H9 (cell line): ENCODE data around the gene CDK9. TPM values are rescaled to one million over a fixed set of nuclear protein-coding genes. Genes with fewer than 3 reads are reported as not detected.

Source experiments
- DNase-seq: peaks from one replicate; pipeline ENCODE4 v3.0.0-alpha.2; 2017
- H2AFZ ChIP-seq: one replicate; pipeline ENCODE4 v1.6.1; 2013; ENCODE audit warnings: mild to moderate bottlenecking, low read length, control low read depth, moderate library complexity
- H2AK5ac ChIP-seq: 2 replicates; pipeline ENCODE4 v1.6.1; 2013; ENCODE audit warnings: low read length, control low read depth, mixed read lengths; ENCODE audit not compliant: insufficient read length
- H2BK120ac ChIP-seq: one replicate; pipeline ENCODE4 v1.6.1; 2013; ENCODE audit warnings: low read depth, mild to moderate bottlenecking, low read length, control low read depth, inconsistent platforms; ENCODE audit not compliant: poor library complexity, severe bottlenecking
- H2BK12ac ChIP-seq: 2 replicates; pipeline ENCODE4 v1.6.1; 2013; ENCODE audit warnings: low read length, control low read depth, mixed read lengths, low read depth; ENCODE audit not compliant: insufficient read length
- H2BK15ac ChIP-seq: 2 replicates; pipeline ENCODE4 v1.6.1; 2013; ENCODE audit warnings: low read depth, low read length, control low read depth
- H2BK20ac ChIP-seq: one replicate; pipeline ENCODE4 v1.6.1; 2013; ENCODE audit warnings: low read depth, mild to moderate bottlenecking, low read length, control low read depth, inconsistent platforms; ENCODE audit not compliant: poor library complexity, severe bottlenecking
- H2BK5ac ChIP-seq: 2 replicates; pipeline ENCODE4 v1.6.1; 2013; ENCODE audit warnings: low read length, control low read depth, mixed read lengths; ENCODE audit not compliant: insufficient read length
- H3K14ac ChIP-seq: 2 replicates; pipeline ENCODE4 v1.6.1; 2013; ENCODE audit warnings: low read length, control low read depth; ENCODE audit not compliant: insufficient read depth
- H3K18ac ChIP-seq: 2 replicates; pipeline ENCODE4 v1.6.1; 2013; ENCODE audit warnings: low read depth, mild to moderate bottlenecking, mixed read lengths, low read length, control low read depth; ENCODE audit not compliant: insufficient read length
- H3K23ac ChIP-seq: 2 replicates; pipeline ENCODE4 v1.6.1; 2013; ENCODE audit warnings: low read length, control low read depth, mixed read lengths, low read depth; ENCODE audit not compliant: insufficient read length
- H3K23me2 ChIP-seq: 2 replicates; pipeline ENCODE4 v1.6.1; 2013; ENCODE audit warnings: low read depth, mild to moderate bottlenecking, mixed read lengths, low read length, control low read depth; ENCODE audit not compliant: insufficient read length, poor library complexity, severe bottlenecking
- H3K27ac ChIP-seq: 2 replicates; pipeline ENCODE4 v1.5.1; 2013; ENCODE audit warnings: low read length, control low read depth, mixed read lengths, low read depth; ENCODE audit not compliant: insufficient read length
- H3K27me3 ChIP-seq: 2 replicates; pipeline ENCODE4 v1.6.1; 2013; ENCODE audit warnings: low read length, control low read depth, inconsistent platforms; ENCODE audit not compliant: insufficient read depth
- H3K4ac ChIP-seq: 2 replicates; pipeline ENCODE4 v1.6.1; 2013; ENCODE audit warnings: low read depth, mild to moderate bottlenecking, control low read depth, inconsistent platforms, low read length, moderate library complexity
- H3K4me1 ChIP-seq: 2 replicates; pipeline ENCODE4 v1.6.1; 2013; ENCODE audit warnings: low read length, control low read depth, inconsistent platforms; ENCODE audit not compliant: insufficient read depth
- H3K4me2 ChIP-seq: 2 replicates; pipeline ENCODE4 v1.6.1; 2013; ENCODE audit warnings: low read length, control low read depth, mixed read lengths; ENCODE audit not compliant: insufficient read length, insufficient read depth
- H3K56ac ChIP-seq: 2 replicates; pipeline ENCODE4 v1.6.1; 2013; ENCODE audit warnings: low read depth, mild to moderate bottlenecking, mixed read lengths, low read length, control low read depth; ENCODE audit not compliant: insufficient read length
- H3K79me1 ChIP-seq: 2 replicates; pipeline ENCODE4 v1.6.1; 2013; ENCODE audit warnings: low read depth, mild to moderate bottlenecking, moderate library complexity, low read length, control low read depth, inconsistent platforms; ENCODE audit not compliant: insufficient read depth, poor library complexity, severe bottlenecking
- H3K79me2 ChIP-seq: 2 replicates; pipeline ENCODE4 v1.6.1; 2013; ENCODE audit warnings: low read length, control low read depth, inconsistent platforms; ENCODE audit not compliant: insufficient read depth
- H3K9ac ChIP-seq: 2 replicates; pipeline ENCODE4 v1.6.1; 2013; ENCODE audit warnings: low read length, control low read depth, mixed read lengths; ENCODE audit not compliant: insufficient read length; ENCODE audit errors: extremely low read depth
- H3K9me3 ChIP-seq: one replicate; pipeline ENCODE4 v1.6.1; 2013; ENCODE audit warnings: low read depth, low read length, inconsistent platforms; ENCODE audit not compliant: control insufficient read depth
- H3T11ph ChIP-seq: one replicate; pipeline ENCODE4 v1.6.1; 2013; ENCODE audit warnings: mild to moderate bottlenecking, low read length, control low read depth, inconsistent platforms
- H4K20me1 ChIP-seq: one replicate; pipeline ENCODE4 v1.6.1; 2013; ENCODE audit not compliant: control insufficient read depth, insufficient read length, insufficient read depth
- H4K5ac ChIP-seq: 2 replicates; pipeline ENCODE4 v1.6.1; 2013; ENCODE audit warnings: low read depth, mild to moderate bottlenecking, mixed read lengths, low read length, control low read depth; ENCODE audit not compliant: insufficient read length
- H4K8ac ChIP-seq: replicated peaks from 2 replicates; pipeline ENCODE4 v1.6.1; 2013; ENCODE audit warnings: low read length, control low read depth, mixed read lengths, low read depth; ENCODE audit not compliant: insufficient read length
- H4K91ac ChIP-seq: 2 replicates; pipeline ENCODE4 v1.6.1; 2013; ENCODE audit warnings: low read depth, mild to moderate bottlenecking, moderate library complexity, mixed read lengths, low read length, control low read depth; ENCODE audit not compliant: insufficient read length
- H3K27ac Mint-ChIP-seq, 3 experiments: 2 replicates in 2 of 3; 3 replicates in 1 of 3; pipeline ENCODE4 v1.8.0; 2020 to 2021; ENCODE audit warnings: mixed read lengths in 3 of 3, mild to moderate bottlenecking in 1 of 3, moderate library complexity in 1 of 3
- H3K27me3 Mint-ChIP-seq: 2 replicates; pipeline ENCODE4 v1.8.0; 2021; ENCODE audit warnings: low read depth, mild to moderate bottlenecking, moderate library complexity, mixed read lengths
- H3K36me3 Mint-ChIP-seq, 3 experiments: 2 replicates in 2 of 3; 3 replicates in 1 of 3; pipeline ENCODE4 v1.8.0; 2020 to 2021; ENCODE audit warnings: low read depth in 3 of 3, mixed read lengths in 3 of 3; ENCODE audit not compliant: insufficient read depth in 1 of 3
- H3K4me1 Mint-ChIP-seq, 2 experiments: 2 replicates each; pipeline ENCODE4 v1.8.0; 2020; ENCODE audit warnings: mixed read lengths in 2 of 2
- H3K4me3 Mint-ChIP-seq, 2 experiments: 2 replicates in 1 of 2; 3 replicates in 1 of 2; pipeline ENCODE4 v1.8.0; 2020 to 2021; ENCODE audit warnings: mild to moderate bottlenecking in 2 of 2, mixed read lengths in 2 of 2, moderate library complexity in 1 of 2
- H3K9me3 Mint-ChIP-seq, 2 experiments: 2 replicates in 1 of 2; 3 replicates in 1 of 2; pipeline ENCODE4 v1.8.0; 2020; ENCODE audit warnings: mild to moderate bottlenecking in 2 of 2, mixed read lengths in 2 of 2, moderate library complexity in 1 of 2
- WGBS: extraction: QIAGEN DNeasy Blood & Tissue Kit; methylation state at CpG from one replicate; pipeline ENCODE4 v1.1.7; 2013; ENCODE audit warnings: missing lambda C conversion rate, low lambda C conversion rate, mixed read lengths; ENCODE audit not compliant: insufficient read length; ENCODE audit errors: extremely low coverage; 5-methylcytosine and 5-hydroxymethylcytosine counted together
- total RNA-seq: library from RNA; stranded (reverse); gene quantifications from 2 replicates; pipeline ENCODE4 v1.2.1, GENCODE V29; 2021
- TF ChIP-seq, protein P1 (sequence below): fragments of 200-600 bp; sonication (generic); conservative IDR thresholded peaks from 3 replicates; pipeline ENCODE4 v1.8.0; 2021; ENCODE audit warnings: antibody characterized with exemption, mild to moderate bottlenecking

The CDK9 gene
- total RNA-seq, 1 experiment from 2014 or later: 85.7 TPM

GRCh38 chr9:127742435-127743088 is 43.3 kb upstream of the CDK9 start:
- Histone ChIP-seq H3K4ac (no peak overlapping the region), H3K79me2 (no peaks in the 10 kb centered on the region), H4K8ac (no peak overlapping the region), H2BK15ac (no peak overlapping the region), H3K14ac (no peak overlapping the region), H3K18ac (no peak overlapping the region), H2BK12ac (no peak overlapping the region), H2AK5ac (no peak overlapping the region), H4K20me1 (no peaks in the 10 kb centered on the region), H2BK5ac (no peak overlapping the region), H3K4me1 (no peaks in the 10 kb centered on the region), H3K27me3 (no peaks in the 10 kb centered on the region), H3K79me1 (no peaks in the 10 kb centered on the region), H3K9ac (peak overlapping the region; percentile 31), H3K23me2 (peaks cover 7% of the 10 kb centered on the region), H4K91ac (no peak overlapping the region), H3K23ac (no peak overlapping the region), H3T11ph (no peak overlapping the region), H3K9me3 (no peaks in the 10 kb centered on the region), H2BK120ac (no peak overlapping the region), H2AFZ (no peak overlapping the region), H3K27ac (no peak overlapping the region), H3K56ac (no peak overlapping the region), H2BK20ac (no peak overlapping the region), H3K4me2 (peak overlapping the region; percentile 75), H4K5ac (no peak overlapping the region)
- DNase-seq: peak; percentile 98
- TF ChIP-seq, protein P1, sequence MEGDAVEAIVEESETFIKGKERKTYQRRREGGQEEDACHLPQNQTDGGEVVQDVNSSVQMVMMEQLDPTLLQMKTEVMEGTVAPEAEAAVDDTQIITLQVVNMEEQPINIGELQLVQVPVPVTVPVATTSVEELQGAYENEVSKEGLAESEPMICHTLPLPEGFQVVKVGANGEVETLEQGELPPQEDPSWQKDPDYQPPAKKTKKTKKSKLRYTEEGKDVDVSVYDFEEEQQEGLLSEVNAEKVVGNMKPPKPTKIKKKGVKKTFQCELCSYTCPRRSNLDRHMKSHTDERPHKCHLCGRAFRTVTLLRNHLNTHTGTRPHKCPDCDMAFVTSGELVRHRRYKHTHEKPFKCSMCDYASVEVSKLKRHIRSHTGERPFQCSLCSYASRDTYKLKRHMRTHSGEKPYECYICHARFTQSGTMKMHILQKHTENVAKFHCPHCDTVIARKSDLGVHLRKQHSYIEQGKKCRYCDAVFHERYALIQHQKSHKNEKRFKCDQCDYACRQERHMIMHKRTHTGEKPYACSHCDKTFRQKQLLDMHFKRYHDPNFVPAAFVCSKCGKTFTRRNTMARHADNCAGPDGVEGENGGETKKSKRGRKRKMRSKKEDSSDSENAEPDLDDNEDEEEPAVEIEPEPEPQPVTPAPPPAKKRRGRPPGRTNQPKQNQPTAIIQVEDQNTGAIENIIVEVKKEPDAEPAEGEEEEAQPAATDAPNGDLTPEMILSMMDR: no peak
- WGBS: no CpG with 5 or more reads among the region's 33 CpGs
- H3K27me3 Mint-ChIP-seq: peaks cover 14% of the 10 kb centered on the region
- no peaks in the 10 kb centered on the region for H3K9me3 Mint-ChIP-seq
- peak overlapping the region; percentile 73 to 91 for H3K4me3 Mint-ChIP-seq
- no peaks in the 10 kb centered on the region for H3K36me3 Mint-ChIP-seq
- peaks cover 4 to 17% of the 10 kb centered on the region in 2 experiments for H3K4me1 Mint-ChIP-seq
- peak overlapping the region; percentile 74 to 97 (median 89); a peak in 4 of 7 replicates for H3K27ac Mint-ChIP-seq
